HuH-7 (cell line): ENCODE data around the gene GRPR.
"Not testable (repeated sequence)": the region's sequence is repeated elsewhere in the genome, so short reads cannot be mapped to it uniquely, and the experiment has no call there.

ENCODE experiments used
- DNase-seq: peaks from one replicate; pipeline ENCODE4 v3.0.0; 2011; ENCODE audit warnings: low spot score

GRPR gene

GRCh38 chrX:16183843-16184242 lies 60.5 kb downstream of the GRPR start:
- not testable (repeated sequence) for DNase-seq

GRCh38 chrX:16185725-16186136 lies 62.4 kb downstream of the GRPR start:
- DNase-seq = no peak

GRCh38 chrX:16186380-16187007 lies 63.1 kb downstream of the GRPR start:
- DNase-seq = no peak

GRCh38 chrX:16187024-16187760 lies 63.8 kb downstream of the GRPR start:
- no peak for DNase-seq

GRCh38 chrX:16188687-16189086 lies 65.3 kb downstream of the GRPR start:
- no peak for DNase-seq

GRCh38 chrX:16191605-16192004 lies 68.2 kb downstream of the GRPR start:
- no peak for DNase-seq

- DNase-seq = no peak
Observed at GRCh38 chrX:16196829-16197228, 73.5 kb downstream of the GRPR start.

- no peak for DNase-seq
Observed at GRCh38 chrX:16199343-16199742, 76.0 kb downstream of the GRPR start.

- DNase-seq = no peak
Observed at GRCh38 chrX:16202943-16203342, 79.6 kb downstream of the GRPR start.
